PC-3 (cell line): ENCODE measurements around the gene OSBPL6. TPM values are rescaled to one million over a fixed set of nuclear protein-coding genes. Genes with fewer than 3 reads are reported as not detected.

Experiments
- ATAC-seq: fragments of 200-7000 bp; cut with Tn5 transposase; 2 replicates; pipeline ENCODE4 v1.9.1; 2020; ENCODE audit warnings: mild to moderate bottlenecking, moderate library complexity
- BruUV-seq: library from RNA; stranded (reverse); fragments of 400-500 nt; replicated peaks from 2 replicates; lab custom pipeline; 2021; lab: Mats Ljungman, UMichigan
- CTCF ChIA-PET: fragments of 300-600 bp; sonication (Branson Sonifier 250); formaldehyde crosslinking; loops from one replicate; lab custom pipeline; 2022; ENCODE audit warnings: antibody characterized with exemption; lab: Charles Lee
- POLR2A ChIA-PET: fragments of 300-600 bp; sonication (Branson Sonifier 250); formaldehyde crosslinking; loops from one replicate; lab custom pipeline; 2022; ENCODE audit warnings: antibody characterized with exemption; ENCODE audit not compliant: unreplicated experiment; lab: Charles Lee
- DNase-seq: peaks from one replicate; pipeline ENCODE4 v3.0.0-alpha.2; 2015
- H2AFZ ChIP-seq: fragments of 300-600 bp; sonication (generic); 2 replicates; pipeline ENCODE4 v1.6.0; 2016; ENCODE audit warnings: antibody characterized with exemption, low read length
- H3F3A ChIP-seq: fragments of 300-600 bp; sonication (generic); one replicate; pipeline ENCODE4 v1.6.0; 2017; ENCODE audit warnings: antibody characterized with exemption, low read length, control low read depth, mild to moderate bottlenecking; ENCODE audit not compliant: unreplicated experiment
- H3K27ac ChIP-seq: fragments of 300-600 bp; sonication (generic); 2 replicates; pipeline ENCODE4 v1.5.1; 2016; ENCODE audit warnings: mild to moderate bottlenecking, low read length
- H3K27me3 ChIP-seq: fragments of 300-600 bp; sonication (generic); 2 replicates; pipeline ENCODE4 v1.6.1; 2016; ENCODE audit warnings: low read length, mixed read lengths
- H3K36me3 ChIP-seq: fragments of 300-600 bp; sonication (generic); 2 replicates; pipeline ENCODE4 v1.6.1; 2016; ENCODE audit warnings: low read depth, mixed run types, low read length, mixed read lengths
- H3K4me1 ChIP-seq: fragments of 300-600 bp; sonication (generic); 2 replicates; pipeline ENCODE4 v1.5.1; 2016; ENCODE audit warnings: low read length; ENCODE audit not compliant: insufficient read depth
- H3K4me2 ChIP-seq: fragments of 300-600 bp; sonication (generic); 2 replicates; pipeline ENCODE4 v1.6.0; 2016; ENCODE audit warnings: low read length
- H3K4me3 ChIP-seq: fragments of 300-600 bp; sonication (generic); 2 replicates; pipeline ENCODE4 v1.5.1; 2016; ENCODE audit warnings: mild to moderate bottlenecking, low read length, mixed read lengths
- H3K79me2 ChIP-seq: fragments of 300-600 bp; sonication (generic); 2 replicates; pipeline ENCODE4 v1.6.1; 2017; ENCODE audit warnings: low read length, mixed read lengths
- H3K9ac ChIP-seq: fragments of 300-600 bp; sonication (generic); 2 replicates; pipeline ENCODE4 v1.6.0; 2016; ENCODE audit warnings: mild to moderate bottlenecking, low read length
- H3K9me2 ChIP-seq: fragments of 300-600 bp; sonication (generic); replicated peaks from 2 replicates; pipeline ENCODE4 v1.6.1; 2016; ENCODE audit warnings: mixed run types, low read length, mixed read lengths
- H3K9me3 ChIP-seq: fragments of 300-600 bp; sonication (generic); 2 replicates; pipeline ENCODE4 v1.6.1; 2016; ENCODE audit warnings: low read length, mixed read lengths
- H4K20me1 ChIP-seq: fragments of 300-600 bp; sonication (generic); 2 replicates; pipeline ENCODE4 v1.6.1; 2016; ENCODE audit warnings: low read length, mixed read lengths
- EZH2 ChIP-seq: fragments of 300-600 bp; sonication (generic); IDR thresholded peaks from one replicate; pipeline ENCODE4 v1.6.1; 2017; ENCODE audit warnings: antibody characterized with exemption, mild to moderate bottlenecking, low read length; ENCODE audit not compliant: unreplicated experiment
- EZH2phosphoT487 ChIP-seq: fragments of 300-600 bp; sonication (generic); IDR thresholded peaks from 2 replicates; pipeline ENCODE4 v1.6.1; 2018; ENCODE audit warnings: mild to moderate bottlenecking, antibody characterized with exemption, low read length, borderline replicate concordance
- intact Hi-C: fragments of 100-400 bp; cut with micrococcal nuclease; formaldehyde crosslinking; loops from 2 replicates; pipeline ENCODE4 v1.9.0; 2023
- total RNA-seq: library from RNA; depleted of rRNA; stranded (reverse); fragments of >200 nt; gene quantifications from 2 replicates; pipeline ENCODE4 v1.2.3, GENCODE V29; 2014
- TF ChIP-seq, protein P1 (sequence below): fragments of 300-600 bp; sonication (generic); conservative IDR thresholded peaks from 2 replicates; pipeline ENCODE4 v1.5.1; 2017; ENCODE audit warnings: antibody characterized with exemption, low read depth, mild to moderate bottlenecking, low read length

Gene OSBPL6
- total RNA-seq, 1 experiment from 2014 or later: 4.0 TPM

DNA sequence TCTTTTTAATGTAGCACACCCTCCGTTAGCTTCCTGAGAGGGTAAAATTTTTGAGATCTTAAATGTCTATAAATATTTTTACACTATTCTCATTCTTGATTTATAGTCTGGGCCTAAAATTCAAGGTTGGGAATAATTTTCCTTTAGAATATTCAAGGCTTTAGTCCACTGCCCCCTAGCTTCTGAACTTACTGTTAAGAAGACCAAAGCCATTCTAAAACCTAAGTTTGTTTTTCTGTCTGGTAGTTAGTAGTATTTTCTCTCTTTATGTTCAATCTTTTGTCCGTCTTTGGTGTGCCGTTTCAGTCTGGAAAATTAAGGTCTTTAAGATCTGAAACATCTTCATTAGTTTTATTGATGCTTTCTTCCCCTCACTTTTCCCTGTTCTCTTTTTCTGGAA lies 14.5 kb downstream of the OSBPL6 start:
- Histone ChIP-seq H3K4me3 (no peak overlapping the region), H3K27me3 (no peaks in the 10 kb centered on the region), H3K79me2 (no peaks in the 10 kb centered on the region), H3K4me2 (no peak overlapping the region), H3K9me2 (no peaks in the 10 kb centered on the region), H3F3A (no peaks in the 10 kb centered on the region), H3K4me1 (peaks cover 13% of the 10 kb centered on the region), H2AFZ (no peak overlapping the region), H3K9ac (no peak overlapping the region), H4K20me1 (no peaks in the 10 kb centered on the region), H3K27ac (no peak overlapping the region), H3K9me3 (no peaks in the 10 kb centered on the region), H3K36me3 (no peaks in the 10 kb centered on the region)
- CTCF ChIA-PET: interaction anchor here (0.6 to 0.7 kb wide), 2 partner anchors 10 to 120 kb away, joined by 3 to 10 read pairs; no protein-coding TSS in a partner anchor
- peak; percentile 43 for DNase-seq
- no TSS peak for BruUV-seq
- POLR2A ChIA-PET: no interaction called here
- no peak for ATAC-seq
- intact Hi-C loops: loop anchor here (1.0 kb wide), 1 partner anchor 77 kb away; no protein-coding TSS in a partner anchor
- TF ChIP-seq, protein P1, sequence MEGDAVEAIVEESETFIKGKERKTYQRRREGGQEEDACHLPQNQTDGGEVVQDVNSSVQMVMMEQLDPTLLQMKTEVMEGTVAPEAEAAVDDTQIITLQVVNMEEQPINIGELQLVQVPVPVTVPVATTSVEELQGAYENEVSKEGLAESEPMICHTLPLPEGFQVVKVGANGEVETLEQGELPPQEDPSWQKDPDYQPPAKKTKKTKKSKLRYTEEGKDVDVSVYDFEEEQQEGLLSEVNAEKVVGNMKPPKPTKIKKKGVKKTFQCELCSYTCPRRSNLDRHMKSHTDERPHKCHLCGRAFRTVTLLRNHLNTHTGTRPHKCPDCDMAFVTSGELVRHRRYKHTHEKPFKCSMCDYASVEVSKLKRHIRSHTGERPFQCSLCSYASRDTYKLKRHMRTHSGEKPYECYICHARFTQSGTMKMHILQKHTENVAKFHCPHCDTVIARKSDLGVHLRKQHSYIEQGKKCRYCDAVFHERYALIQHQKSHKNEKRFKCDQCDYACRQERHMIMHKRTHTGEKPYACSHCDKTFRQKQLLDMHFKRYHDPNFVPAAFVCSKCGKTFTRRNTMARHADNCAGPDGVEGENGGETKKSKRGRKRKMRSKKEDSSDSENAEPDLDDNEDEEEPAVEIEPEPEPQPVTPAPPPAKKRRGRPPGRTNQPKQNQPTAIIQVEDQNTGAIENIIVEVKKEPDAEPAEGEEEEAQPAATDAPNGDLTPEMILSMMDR: peak; percentile 68
- TF ChIP-seq EZH2phosphoT487: no peak

DNA sequence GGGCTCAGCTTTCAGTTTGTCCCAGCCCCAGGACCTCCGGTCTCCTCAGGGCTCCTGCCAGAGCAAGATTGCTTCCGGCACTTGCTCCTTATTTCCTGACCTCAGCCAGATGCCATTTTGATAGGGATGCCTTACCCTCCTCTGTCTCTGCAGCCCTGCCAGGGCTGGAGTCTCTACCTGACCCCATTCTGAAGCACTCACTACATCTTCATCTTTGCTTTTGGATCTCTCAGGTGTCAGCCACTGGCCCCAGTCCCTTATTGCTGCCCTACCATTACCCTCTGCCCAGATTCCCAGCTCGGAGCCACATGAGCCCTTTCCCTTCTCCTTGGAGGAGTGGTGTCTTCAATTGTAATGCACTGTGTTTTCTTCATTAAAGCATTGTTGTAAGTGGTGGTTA lies 17.1 kb downstream of the OSBPL6 start:
- no TSS peak for BruUV-seq

DNA sequence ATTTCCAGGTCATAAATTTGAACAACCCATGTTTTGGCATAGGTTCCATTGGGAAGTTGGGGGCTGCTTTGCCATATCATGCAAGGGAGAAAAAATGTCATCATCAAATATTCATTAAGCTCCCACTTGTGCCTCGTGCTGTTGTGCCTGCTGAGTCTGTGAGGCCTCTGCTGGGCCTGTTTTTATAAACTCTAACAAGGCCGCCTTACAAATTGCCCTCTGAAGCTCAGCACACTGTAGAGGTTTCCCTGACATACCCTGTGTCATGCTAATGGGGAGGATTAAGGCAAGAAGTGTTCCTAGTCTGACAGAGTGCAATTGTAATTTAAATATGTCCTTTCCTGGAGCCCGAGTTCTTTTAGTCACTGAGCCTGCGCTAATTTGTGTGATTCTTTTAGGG lies 17.6 kb downstream of the OSBPL6 start:
- ChIA-PET POLR2A (interaction anchor here (0.6 kb wide), 1 partner anchor 217 kb away, joined by 3 read pairs; no protein-coding TSS in a partner anchor), CTCF (no interaction called here)
- Histone ChIP-seq H3K79me2 (no peaks in the 10 kb centered on the region), H3K9me2 (no peaks in the 10 kb centered on the region), H3K27me3 (no peaks in the 10 kb centered on the region), H3F3A (no peaks in the 10 kb centered on the region), H3K4me2 (no peak overlapping the region), H3K27ac (no peak overlapping the region), H3K9ac (no peak overlapping the region), H3K36me3 (no peaks in the 10 kb centered on the region), H3K9me3 (no peaks in the 10 kb centered on the region), H4K20me1 (no peaks in the 10 kb centered on the region), H3K4me3 (no peak overlapping the region), H3K4me1 (no peaks in the 10 kb centered on the region), H2AFZ (no peak overlapping the region)
- TF ChIP-seq EZH2 (no peak), EZH2phosphoT487 (no peak)
- TF ChIP-seq, protein P1: no peak
- intact Hi-C loops: no loop called here
- ATAC-seq (no peak), DNase-seq (no peak)
- BruUV-seq: no TSS peak

More for the DNA sequence above, 17.1 kb downstream of the OSBPL6 start:
- Histone ChIP-seq H3K9me3 (no peaks in the 10 kb centered on the region), H3K9me2 (no peaks in the 10 kb centered on the region), H4K20me1 (no peaks in the 10 kb centered on the region), H3K27ac (no peak overlapping the region), H3K4me3 (no peak overlapping the region), H2AFZ (no peak overlapping the region), H3K9ac (no peak overlapping the region), H3K4me1 (peaks cover 1% of the 10 kb centered on the region), H3K36me3 (no peaks in the 10 kb centered on the region), H3K4me2 (no peak overlapping the region), H3K27me3 (no peaks in the 10 kb centered on the region), H3K79me2 (no peaks in the 10 kb centered on the region), H3F3A (no peaks in the 10 kb centered on the region)
- no peak for DNase-seq
- no peak for ATAC-seq
- ChIA-PET CTCF (no interaction called here), POLR2A (no interaction called here)
- intact Hi-C loops: no loop called here
- TF ChIP-seq, protein P1: no peak
- no peak for TF ChIP-seq EZH2
- no peak for TF ChIP-seq EZH2phosphoT487
